Stimulated activated CD4-positive, alpha-beta T cell treated with anti-CD3 and anti-CD28 coated beads, Interleukin-1b, Interleukin-23, amount 100 ng/mL, for 48 hours (primary cell): Measurements from ENCODE around the gene LAMP2.

ENCODE experiments used
- DNase-seq: peaks from one replicate; pipeline ENCODE4 v3.0.0-alpha.2; 2020

The LAMP2 gene

GRCh38 chrX:120453985-120454384, 15.1 kb downstream of the LAMP2 start:
- DNase-seq, result no peak

GRCh38 chrX:120452131-120452530, 17.0 kb downstream of the LAMP2 start:
- DNase-seq, result no peak

DNA sequence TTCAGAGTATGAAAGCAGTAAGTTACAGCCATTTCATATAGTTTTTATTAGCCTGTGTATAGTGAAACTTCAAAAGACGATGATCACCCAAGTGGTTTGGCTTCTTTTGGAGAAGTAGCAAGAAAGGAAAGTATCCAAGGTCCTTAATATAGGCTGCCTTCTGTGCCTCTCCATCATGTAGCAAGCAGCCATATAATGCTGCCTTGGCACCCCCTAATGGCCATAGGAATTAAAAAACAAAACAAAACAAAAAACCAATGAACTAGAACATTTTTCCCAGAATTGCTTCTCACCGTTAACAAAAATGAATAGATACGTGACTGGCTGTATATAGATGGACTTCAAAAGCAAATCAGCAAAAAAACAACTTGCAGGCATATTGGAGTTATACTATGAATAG, 18.9 kb downstream of the LAMP2 start:
- DNase-seq, result no peak

DNA sequence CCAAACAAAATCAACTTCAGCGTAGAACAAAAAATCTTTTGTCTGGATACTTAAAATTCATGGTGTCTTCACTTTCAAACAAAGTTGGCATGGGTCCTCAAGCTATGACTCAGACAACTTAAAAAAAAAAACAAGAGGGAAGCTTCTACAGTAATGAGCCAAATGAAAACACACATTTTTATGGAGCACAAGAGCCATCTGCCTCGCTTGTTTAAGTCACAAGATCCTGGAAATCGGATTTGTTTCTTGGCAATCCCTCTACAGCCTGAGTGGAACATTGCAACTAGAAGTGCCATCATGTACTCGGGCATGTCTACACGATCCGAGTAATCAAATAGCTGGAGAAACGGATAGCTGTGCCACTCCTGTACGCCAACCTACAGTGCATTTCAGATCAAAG, 22.6 kb downstream of the LAMP2 start:
- no peak for DNase-seq

GRCh38 chrX:120439921-120440320, 29.2 kb downstream of the LAMP2 start:
- DNase-seq, result no peak

GRCh38 chrX:120429776-120430540, 39.1 kb downstream of the LAMP2 start:
- no peak for DNase-seq

DNA sequence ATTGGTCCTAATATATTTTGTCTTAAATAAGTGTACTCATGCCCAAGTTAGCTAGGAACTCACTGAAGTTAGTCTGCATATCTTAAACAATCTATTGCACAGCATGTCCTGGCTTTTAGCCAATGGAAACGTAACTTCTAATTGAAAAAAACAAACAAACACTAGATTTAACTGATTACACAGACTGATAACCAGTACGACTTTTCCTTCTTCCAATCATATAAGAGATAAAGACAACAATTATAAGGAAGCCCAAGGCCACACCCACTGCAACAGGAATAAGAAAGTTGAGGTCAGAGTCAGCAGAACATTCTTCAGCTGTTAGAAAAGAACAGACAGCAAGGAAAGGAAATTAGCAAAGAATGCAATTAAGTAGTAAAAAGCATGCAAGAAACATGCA, 40.8 kb downstream of the LAMP2 start:
- no peak for DNase-seq

- DNase-seq, result no peak
These were observed 42.5 kb downstream of the LAMP2 start for GRCh38 chrX:120426599-120426998.

DNA sequence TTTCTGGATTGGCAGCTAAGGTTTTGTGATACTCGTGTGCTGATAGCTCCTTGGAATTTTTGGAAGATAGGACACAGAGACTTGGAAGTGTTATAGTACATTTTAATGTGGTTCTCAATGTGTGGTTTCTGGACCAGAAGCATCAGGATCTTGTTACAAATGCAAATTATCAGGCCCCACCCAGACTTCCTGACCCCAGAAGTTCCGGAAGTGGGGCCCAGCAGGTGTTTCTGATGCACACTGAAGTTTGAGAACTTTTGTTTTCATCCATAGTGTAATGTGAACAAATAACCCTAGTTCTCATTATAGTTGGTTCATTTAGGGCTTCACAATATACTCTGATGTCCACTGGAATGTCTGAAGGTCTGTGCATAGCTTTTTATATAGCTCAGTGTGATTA, 49.6 kb downstream of the LAMP2 start:
- DNase-seq, result no peak

- DNase-seq, result no peak
These were observed 60.9 kb downstream of the LAMP2 start for GRCh38 chrX:120408168-120408567.

- no peak for DNase-seq
These were observed 62.5 kb downstream of the LAMP2 start for GRCh38 chrX:120406638-120407037.

- DNase-seq, result no peak
These were observed 66.7 kb downstream of the LAMP2 start for GRCh38 chrX:120402369-120402768.

GRCh38 chrX:120401301-120401700, 67.8 kb downstream of the LAMP2 start:
- no peak for DNase-seq

- peak; percentile 4 for DNase-seq
These were observed 88.4 kb downstream of the LAMP2 start for GRCh38 chrX:120380699-120381098.

DNA sequence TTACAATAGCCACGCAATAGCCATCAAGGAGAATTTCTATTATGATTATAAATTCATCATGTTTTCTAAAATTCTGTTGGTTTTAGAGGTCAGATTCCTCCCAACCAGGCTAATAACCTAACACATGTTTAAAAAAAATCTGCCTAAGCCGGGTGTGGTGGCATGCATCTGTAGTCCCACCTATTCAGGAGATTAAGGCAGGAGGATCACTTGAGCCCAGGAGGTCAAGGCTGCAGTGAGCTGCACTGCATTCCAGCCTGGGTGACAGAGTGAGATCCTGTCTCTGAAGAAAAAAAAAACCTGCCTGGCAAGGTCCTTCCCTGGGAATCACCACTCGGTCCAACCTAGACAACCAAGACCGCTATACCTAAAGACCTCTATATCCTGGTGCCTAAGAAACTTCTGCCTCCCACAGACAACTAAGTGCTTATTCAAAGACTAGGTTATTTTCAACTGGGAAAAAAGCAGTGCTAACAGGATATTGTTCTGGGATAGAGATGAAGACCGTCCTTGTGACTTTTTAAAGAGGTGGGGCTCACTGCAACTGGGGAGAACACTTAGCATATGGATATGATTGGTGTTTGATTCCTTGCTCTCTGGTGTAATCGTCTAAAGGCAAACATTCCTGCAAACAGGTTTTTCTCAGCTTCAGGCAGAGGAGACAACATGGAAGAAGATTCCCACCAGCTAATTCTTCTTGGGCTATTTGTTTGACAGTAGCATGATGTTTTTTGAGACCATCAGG, 89.0 kb downstream of the LAMP2 start:
- DNase-seq, result no peak

- no peak for DNase-seq
These were observed 90.5 kb downstream of the LAMP2 start for GRCh38 chrX:120378570-120378969.
